Head of caudate nucleus (tissue), 42 donors: ENCODE measurements around the gene ZMIZ1.
A peak's percentile ranks its signal among the peaks of the same experiment; 100 is the strongest.
"Not testable (repeated sequence)": the region's sequence is repeated elsewhere in the genome, so short reads cannot be mapped to it uniquely, and the experiment has no call there.

Experiments
- DNase-seq, 42 donors: peaks; one replicate each; pipeline versions ENCODE4 v3.0.0 to v3.0.0-alpha.2; 2020 to 2021; ENCODE audit warnings: mixed read lengths in 7 of 42
- intact Hi-C: fragments of 100-400 bp; cut with DNase I; formaldehyde crosslinking; loops from one replicate; pipeline ENCODE4 v1.15.0; 2022

ZMIZ1 gene

DNA sequence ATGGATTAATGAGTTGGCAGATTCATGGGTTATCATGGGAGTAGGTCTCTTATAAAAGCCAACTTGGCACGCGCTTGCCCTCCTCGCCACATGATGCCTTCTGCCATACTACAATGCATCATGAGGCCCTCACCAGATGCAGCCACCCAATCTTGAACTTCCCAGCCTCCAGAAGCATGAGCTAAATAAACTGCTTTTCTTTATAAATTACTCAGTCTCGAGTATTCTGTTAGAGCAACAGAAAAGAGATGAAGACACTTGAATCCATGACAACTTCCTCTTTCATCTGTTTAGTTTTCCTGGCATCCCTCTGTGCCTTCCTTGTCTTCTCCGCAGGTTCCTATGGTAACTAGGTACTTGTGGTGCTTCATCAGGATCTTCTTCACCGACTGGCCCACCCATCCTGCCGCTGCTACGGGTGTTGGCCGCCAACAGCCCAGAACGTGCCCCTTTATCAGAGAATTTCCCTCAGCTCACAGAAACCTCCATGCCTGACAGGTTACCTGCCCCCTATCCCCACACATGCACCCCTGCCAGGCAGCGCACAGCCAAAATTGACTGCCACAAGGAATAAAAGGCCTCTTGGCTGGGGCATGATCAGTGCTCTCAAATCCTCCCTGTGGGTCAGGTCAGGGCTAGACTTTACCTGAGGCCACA, 250.5 kb downstream of the ZMIZ1 start:
- intact Hi-C loops = no loop called here
- DNase-seq = no peak

DNA sequence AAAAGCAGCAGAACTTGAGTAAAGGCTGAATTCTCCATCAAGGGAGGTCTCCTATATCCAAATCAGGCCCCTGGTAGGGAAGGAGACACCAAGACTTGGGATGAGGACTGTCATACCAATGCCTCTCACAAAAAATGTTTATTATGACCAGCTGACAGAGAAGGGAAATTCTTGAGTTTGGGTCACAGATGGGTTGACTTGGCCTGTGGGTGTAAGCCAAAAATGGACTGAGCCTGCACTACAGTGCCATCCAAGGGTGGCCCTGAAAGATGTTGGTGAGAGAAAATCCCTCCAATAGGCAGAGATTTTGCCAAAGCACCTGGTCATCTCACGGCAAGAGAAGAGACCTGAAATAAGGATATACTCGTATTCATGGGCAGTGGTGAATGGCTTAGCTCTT, 251.6 kb downstream of the ZMIZ1 start:
- intact Hi-C loops = no loop called here
- DNase-seq = no peak

DNA sequence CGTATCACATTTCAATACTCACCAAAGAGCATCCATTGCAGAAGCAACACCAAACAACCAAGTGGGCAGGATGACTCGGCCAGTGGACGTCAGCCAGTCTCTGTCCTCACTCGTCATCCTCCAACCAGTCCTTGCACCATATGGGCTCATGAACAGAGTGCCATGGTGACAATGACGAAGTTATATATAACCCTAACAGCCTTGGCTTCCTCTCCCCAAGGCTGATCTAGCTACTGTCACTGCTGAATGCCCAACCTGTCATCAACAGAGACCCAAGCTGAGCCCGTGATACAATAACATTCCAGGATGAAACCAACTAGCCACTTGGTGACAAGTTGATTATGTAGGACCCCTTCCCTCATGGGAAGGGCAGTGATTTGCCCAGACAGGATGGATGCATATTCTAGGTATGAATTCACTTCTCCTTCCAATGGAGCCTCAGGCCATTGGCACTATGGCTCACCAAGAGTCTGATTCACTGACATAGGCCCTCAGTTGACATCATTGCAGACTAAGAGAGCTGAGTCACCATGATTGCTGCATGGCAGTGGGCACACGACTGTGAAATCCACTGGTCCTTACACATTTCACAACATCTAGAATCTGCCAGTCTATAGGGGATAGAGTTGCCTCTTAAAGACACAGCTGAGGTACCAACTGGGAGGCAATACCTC, 252.2 kb downstream of the ZMIZ1 start:
- intact Hi-C loops = no loop called here
- DNase-seq = no peak

DNA sequence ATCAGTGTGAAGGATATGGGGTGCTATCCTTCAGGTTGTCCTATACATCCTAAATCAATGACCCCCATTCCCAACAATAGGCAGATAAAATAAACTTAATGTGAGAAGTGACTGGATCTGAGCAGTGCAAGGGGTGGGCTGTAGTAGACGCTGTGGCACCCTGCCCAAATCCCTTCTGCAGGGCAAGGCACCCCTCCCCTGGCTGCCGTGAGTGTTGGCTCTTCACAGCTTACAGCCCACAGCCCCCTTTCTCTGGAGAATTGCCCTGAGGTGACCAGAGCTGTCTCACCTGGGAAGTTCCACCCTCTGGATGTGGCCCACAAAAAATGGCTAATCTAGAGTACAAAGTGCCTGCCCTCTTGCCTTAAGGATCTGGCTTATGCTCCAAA, 252.7 kb downstream of the ZMIZ1 start:
- DNase-seq = no peak
- intact Hi-C loops = no loop called here

DNA sequence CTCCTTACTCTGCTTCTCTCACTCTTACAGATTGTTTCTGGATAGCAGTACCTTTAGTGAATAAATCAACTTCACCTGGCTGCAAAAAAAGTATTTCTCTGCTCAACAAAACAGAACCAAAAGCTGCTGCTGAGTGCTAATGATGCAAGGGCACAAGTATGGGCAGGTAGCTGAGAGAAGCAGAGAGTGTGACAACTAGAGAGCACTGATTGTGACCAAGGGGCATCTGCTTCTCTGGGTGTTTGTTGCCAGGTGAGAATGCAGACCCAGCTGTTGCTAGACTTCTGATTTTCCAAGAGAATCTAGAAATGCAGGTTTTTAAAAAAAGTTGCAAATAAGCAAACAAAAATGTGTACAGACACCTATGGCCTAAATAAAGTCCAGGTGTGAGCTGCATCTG, 253.2 kb downstream of the ZMIZ1 start:
- DNase-seq = no peak
- intact Hi-C loops = no loop called here

DNA sequence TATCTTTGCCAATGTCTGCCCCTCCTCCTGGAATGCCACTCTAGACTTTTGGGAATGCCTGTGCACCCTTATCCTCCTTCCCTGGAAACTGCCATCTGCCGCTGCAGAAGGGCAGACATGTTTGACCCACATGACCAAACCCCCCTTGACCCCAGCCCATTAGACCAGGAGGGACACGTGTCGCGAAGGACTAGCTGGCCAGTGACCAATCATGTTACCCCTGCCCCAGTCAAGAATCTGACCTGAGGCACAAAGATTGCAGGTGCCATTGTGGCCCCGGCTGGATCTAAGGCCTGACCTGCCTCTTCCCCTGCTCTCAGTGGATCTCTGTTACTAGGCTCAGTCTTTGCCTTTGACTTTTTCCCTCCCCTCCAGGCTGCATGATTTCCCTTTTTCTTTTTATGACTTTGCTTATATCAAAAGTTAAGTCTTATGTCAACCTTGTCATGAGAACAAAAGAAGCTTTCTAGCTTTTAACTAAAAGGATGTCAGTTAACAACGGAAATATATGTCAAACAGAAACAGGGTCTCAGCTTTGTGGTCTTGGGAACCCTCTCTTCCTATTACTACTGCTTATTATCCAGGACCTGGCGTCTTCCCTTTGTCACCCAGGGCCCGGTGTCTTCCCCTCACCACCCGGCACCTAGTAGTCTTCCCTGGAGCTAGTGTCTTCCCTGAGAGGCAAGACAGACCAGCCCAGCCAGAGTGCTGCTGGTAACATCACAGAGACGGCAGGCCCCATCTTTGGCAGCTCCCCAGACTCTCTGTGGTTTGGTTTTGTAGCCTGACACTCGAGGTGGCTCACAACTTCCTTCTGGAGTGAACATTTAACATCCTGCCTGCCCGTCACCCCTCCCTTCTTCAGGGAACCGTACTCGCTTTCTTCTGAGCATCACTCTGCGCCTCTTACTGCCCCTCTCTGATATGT, 254.1 kb downstream of the ZMIZ1 start:
- peak in 30 of 42 donors; percentile 38 to 72 (median 54) for DNase-seq
- intact Hi-C loops = no loop called here

DNA sequence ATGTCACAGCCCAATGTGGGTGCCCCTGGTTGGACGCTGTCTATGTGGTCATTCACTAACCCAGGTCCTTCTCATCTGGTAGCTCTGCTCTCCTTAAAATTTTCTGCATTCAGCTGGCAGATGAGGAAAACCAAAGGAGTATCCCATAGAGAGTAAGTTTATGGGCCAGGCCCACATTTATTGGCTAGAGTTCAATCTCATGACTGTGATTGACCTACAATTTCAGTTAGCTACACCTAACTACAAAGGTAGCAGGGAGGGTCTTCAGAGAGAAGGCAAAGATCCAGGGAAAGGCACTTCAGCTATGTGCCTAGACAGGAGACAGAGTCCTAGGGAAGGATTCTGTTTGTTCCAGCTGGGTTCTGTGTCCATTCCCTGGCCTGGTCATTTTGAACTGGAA, 254.8 kb downstream of the ZMIZ1 start:
- intact Hi-C loops = no loop called here
- no peak for DNase-seq

DNA sequence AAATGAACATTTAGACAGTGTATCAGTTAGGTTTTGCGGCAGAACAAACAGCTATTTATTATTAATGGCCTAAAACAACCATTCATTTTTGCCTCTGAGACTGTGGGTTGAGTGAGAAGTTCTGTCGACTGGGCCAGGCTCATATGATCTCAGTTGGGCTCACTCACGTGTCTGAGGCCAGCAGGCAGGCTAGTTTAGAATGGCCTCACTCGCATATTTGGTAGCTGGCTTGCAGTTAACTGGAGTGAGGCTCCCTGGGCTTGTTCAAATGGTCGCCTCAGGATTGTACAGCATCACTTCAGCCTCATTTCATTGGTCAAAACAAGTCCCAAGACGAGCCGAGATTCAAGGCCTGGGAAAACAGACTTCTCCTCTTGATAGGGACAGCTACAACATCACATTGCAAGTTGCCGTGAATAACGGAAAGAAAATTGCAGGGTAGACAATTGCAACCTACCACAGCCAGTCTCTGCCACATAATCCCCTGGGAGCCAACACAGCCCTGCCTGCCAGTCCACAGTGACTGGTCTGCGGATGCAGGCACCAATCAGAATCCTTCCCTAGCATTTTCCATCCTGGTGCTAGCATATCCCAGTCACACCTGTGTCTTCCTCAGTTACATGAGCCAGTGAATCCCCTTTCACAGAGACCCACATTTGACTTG, 255.4 kb downstream of the ZMIZ1 start:
- DNase-seq = no peak
- intact Hi-C loops = no loop called here

DNA sequence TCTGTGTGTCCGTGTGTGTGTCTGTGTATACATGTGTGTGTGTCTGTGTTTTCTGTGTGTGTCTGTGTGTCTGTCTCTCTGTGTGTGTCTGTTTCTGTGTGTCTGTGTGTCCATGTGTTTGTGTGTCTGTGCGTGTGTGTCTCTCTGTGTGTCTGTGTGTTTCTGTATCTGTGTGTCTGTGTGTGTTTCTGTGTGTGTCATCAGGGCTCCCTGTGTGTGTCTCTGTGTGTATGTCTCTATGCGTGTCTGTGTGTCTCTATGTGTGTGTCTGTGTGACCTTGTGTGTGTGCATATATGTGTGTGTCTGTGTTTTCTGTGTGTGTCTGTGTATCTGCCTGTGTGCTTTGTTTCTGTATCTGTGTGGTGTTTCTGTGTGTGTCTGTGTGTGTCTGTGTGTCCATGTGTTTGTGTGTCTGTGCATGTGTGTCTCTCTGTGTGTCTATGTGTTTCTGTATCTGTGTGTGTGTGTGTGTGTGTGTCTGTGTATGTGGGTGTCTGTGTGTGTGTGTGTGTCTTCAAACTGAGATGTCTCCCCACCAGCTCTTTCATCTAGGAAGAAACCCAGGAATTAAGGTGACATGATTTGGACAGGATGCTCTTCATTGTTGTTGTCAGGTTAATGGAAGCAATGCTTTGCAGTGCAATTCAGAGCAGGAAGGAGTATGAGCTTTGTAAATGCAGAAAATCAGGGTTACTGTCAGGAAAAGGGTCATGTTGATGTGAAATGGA, 257.8 kb downstream of the ZMIZ1 start:
- no peak for DNase-seq
- intact Hi-C loops = no loop called here

DNA sequence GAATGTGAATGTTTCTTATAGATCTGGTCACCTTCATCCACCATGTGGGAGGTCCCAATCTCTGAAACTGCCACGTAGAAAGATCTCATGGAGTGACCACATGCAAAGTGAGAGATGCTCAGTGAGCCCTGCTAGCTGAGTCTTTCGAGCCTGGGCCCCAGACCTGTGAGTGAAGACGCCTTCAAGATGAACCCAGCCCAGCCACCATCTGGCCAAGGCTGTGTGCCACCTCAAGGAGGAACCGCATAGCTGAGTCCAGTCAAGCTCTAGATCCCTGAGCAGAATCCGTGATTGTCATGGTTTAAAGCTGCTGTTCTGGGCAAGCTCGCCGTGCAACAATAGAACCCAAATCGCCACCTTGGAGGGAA, 258.3 kb downstream of the ZMIZ1 start:
- no peak for DNase-seq
- intact Hi-C loops = no loop called here

DNA sequence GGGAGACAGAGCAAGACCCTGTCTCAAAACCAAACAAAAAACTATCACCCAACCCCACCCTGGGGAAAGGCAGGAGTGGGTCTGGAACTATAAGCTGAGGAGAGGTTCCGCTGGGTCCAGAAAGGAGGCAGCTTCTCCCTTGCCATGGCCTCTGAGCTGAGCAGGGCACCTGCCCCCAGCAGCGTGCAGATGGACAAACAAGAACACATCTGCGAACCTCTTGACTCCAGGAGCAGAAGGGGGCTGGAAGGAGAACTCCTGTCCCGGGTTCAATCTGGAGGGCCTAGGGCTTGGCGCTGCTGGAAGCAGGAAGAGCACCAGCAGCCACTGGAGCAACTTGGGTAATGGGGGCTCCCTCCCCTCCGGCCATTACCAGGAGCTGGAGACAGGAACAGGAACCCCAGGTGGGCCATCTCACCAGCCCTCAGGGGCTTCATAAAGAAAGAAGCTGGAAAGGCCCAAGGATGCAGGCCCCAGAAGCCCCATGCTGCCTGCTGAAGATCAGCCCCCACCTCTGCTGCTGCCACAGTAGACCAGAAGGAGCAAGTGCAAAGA, 259.5 kb downstream of the ZMIZ1 start:
- intact Hi-C loops = no loop called here
- DNase-seq = no peak

DNA sequence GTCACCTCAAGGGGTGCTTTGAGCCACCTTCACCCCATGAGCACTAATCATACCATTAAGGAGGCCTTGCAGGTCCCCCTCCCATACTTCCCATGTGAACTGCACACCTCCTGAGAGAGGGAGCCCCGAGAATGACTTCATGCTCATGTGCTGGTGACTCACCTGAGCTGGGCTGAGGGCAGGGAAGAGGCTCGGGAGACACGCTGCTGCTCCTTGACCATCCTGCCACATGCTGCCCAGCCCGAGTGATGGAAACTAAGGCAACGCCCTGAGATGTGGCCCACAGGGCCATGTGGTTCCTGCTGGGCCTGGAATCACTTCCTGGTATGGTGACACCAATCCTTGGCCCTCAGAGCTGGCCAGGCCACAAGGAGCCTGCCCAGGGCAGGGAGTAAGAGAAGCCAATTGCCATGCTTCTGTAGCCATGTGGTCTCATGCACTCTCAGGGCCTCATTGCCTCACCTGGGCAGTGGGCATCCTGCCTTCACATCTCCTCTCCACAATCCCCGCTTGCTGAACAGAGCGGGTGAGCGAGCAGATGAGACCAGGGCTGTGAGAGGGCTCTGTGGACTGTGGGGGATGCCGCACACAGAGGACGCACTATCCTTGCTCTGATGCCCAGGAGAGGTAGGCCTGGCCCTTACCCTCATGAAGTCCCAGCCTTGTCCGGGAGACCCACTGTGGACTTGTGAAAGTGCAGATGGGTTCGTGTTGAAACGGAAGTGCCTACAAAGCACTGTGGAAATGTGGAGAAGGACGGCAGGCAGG, 260.2 kb downstream of the ZMIZ1 start:
- intact Hi-C loops = no loop called here
- no peak for DNase-seq

DNA sequence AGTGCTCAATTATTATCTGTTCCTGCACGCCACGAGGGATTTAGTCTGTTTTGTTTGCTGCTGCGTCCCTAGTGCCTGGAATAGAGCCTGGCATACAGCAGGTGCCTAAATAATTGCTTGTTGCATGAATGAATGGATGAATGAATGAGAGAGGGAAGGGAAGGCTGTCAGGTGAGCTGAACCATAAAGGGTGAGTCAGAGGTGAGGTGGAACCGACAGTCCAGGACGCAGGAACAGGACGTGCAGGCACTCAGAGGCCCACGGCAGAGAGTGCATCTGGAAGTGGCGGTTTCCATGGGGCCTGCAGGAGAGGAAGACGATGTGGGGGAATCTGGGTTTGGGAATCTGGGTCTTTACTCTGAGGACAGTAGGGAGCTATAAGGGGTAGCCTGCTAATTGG, 260.8 kb downstream of the ZMIZ1 start:
- intact Hi-C loops = no loop called here
- DNase-seq = no peak

DNA sequence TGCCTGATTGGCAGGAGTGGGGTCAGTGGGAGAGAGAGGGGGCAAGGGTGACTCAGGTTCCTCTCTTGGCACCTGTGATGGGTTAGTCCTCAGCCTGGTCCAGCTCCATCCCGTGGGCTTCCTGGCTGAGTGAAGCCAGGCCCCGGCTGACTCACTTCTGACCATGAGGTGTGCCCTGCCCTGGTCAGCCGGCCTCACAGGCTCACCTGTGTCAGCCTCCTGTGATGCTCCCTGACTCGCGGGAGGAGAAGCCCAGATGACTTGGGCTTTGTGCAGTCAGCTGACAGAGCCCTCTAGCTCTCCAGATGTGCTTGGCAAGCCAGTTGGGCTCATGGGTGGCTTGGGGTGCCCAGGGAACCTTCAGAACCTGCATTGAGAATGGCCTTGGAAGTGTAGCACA, 262.5 kb downstream of the ZMIZ1 start:
- intact Hi-C loops = loop anchor here (10.0 kb wide), 1 partner anchor 106 kb away; no protein-coding TSS in a partner anchor
- no peak for DNase-seq

DNA sequence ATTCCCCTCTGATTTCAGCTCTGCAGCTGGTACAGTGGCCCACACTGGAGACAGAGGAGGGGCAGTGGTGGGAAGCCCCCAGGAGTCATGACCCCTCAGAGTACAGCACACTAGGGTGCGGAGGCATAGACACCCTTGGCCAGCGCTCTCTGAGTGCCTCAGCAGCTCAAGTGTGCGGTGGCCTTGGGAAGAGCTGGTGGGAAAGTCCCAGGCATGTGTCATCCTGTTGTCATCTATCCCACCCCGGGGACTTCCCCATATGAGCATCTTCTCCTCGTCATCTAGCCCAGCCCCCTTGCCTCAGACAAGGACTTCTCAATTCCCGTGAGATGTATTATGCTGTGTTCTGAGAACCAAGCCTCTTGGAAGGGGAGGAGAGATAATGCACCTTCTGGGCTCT, 262.9 kb downstream of the ZMIZ1 start:
- intact Hi-C loops = loop anchor here (10.0 kb wide), 1 partner anchor 107 kb away; no protein-coding TSS in a partner anchor
- DNase-seq = peak in 1 of 42 donors; percentile 36

DNA sequence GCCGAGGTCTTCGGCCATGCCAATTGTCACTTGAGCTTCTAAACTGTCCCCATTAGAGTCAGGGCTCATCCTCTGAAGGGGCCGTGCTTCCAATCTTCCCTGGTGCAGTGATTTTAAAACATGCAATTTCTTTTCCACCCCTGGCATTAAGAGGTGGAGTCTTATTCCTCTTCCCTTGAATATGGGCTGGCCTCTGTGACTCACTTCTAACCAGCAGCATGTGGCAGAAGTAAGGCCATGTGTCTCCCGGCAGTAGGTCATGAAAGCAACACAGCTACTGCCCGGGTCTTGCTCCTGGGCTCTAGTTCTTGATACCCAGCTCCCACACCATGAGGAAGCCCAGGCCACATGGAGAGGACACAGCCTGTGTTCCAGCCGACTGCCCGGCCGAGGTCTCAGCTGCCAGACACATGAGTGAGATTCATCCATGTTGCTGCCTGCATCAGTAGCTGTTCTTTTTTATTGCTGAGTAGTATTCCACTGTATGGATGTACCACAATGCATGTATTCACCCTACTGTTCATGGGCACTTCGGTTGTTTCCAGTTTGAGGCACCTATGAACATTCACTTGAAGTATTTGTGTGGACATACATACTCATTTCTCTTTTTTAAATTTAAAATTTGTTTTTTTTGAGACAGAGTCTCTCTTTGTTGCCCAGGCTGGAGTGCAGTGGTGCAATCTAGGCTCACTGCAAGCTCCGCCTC, 264.0 kb downstream of the ZMIZ1 start:
- intact Hi-C loops = loop anchor here (10.0 kb wide), 1 partner anchor 108 kb away; no protein-coding TSS in a partner anchor
- DNase-seq = not testable (repeated sequence)

DNA sequence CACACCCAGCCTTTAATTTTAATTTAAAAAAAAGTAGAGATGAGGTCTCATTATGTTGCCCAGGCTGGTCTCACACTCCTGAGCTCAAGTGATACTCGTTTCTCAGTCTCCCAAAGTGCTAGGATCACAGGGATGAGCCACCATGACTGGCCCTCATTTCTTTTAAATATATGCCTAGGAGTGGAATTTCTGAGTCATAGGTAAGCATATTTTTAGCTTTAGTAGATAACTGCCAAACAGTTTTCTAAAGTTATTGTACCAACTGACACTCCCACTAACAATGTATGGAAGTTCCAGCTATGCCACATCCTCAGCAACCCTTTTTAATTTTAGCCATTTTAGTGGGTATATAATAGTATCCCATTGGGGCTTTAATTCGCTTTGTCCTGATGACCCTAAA, 264.7 kb downstream of the ZMIZ1 start:
- no peak for DNase-seq
- intact Hi-C loops = loop anchor here (10.0 kb wide), 1 partner anchor 109 kb away; no protein-coding TSS in a partner anchor
